ENCODE measurements around the gene CYYR1.

Gene CYYR1

DNA sequence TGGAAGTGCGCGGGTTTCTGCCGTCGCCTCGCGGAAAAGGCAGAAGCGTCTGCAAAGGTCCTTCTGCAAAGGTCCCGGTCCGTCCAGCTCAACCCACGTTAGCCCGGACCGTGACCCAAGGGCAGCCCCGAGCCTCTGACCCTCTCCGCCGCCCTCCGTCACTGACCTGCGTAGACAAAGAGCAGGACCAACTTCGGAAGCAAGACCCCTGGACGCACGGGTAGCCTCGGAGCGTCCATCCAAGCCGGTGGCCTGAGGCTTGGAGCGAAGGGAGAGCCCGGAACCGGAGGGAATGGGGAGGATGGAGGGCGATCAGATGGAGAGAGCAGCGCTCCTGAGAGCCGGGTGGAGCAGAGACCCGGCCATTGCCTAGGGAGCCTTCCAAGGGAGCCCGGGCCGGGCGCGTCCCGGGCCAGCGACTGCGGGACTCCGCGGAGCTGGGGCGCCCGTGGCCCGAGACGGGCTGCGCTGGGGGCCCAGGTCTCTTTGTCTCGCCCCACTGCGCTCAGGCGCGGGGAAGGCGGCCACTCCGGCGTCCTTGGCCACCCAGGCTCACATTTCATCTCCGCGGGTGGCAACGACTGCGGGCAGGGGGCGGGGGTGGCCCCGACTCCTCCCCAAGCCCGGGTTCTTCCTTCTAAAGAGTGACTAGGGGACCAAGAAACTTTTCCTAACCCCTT lies at the start of gene CYYR1:
CYYR1 (minus strand) TSS at position 585 of the 680 bp plus-strand sequence; CDS start at position 239, 346 bp downstream.
- TF ChIP-seq POLR2A (IDR thresholded peaks at IDR 0.05; ENCODE audit: low read length) (no peak), GATA1 (IDR thresholded peaks at IDR 0.05; ENCODE audit: low read depth, low read length) (no peak)
- DNase-seq: no peak

DNA sequence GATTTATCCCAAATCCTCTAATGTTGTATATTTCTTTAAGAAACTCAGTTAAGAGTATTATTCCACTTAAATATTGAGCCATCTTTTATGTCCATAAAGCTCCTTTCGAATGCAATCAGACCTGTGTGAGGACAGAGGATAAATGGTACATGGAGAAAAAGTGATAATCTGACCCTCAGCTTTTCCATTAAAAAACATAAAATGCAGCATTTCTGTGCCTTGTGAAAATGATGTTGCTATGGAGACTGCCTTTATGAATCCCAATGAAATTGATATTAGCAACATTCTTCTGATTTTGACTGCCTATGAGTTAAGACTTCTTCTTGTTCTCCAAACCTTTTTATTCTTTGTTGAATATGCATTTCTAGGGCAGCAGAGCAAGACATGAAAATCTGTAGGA lies 44.1 kb upstream of the CYYR1 start:
- no peak for TF ChIP-seq POLR2A (IDR thresholded peaks at IDR 0.05; ENCODE audit: low read length)
- TF ChIP-seq GATA1 (IDR thresholded peaks at IDR 0.05; ENCODE audit: low read depth, low read length): no peak
- DNase-seq: no peak

DNA sequence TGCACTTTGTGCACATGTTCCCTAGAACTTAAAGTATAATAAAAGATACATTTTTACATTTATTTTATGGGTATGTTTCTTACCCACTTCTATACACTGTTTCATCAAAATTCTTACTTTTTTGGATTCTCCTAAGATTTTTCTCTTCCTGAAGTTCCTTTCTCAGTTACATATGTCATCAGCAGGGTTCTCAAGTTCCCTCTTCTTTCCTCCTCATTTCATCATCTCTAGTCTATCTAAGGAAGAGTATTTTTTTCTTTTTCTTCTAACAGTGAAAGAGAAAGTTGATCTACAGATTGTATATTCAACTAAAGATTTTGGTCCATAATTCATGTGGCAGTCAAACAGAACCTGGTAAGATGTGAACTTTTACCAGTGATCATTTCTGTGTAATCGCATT lies 41.2 kb upstream of the CYYR1 start:
- DNase-seq: no peak
- TF ChIP-seq POLR2A (IDR thresholded peaks at IDR 0.05; ENCODE audit: low read length) (no peak), GATA1 (IDR thresholded peaks at IDR 0.05; ENCODE audit: low read depth, low read length) (no peak)

DNA sequence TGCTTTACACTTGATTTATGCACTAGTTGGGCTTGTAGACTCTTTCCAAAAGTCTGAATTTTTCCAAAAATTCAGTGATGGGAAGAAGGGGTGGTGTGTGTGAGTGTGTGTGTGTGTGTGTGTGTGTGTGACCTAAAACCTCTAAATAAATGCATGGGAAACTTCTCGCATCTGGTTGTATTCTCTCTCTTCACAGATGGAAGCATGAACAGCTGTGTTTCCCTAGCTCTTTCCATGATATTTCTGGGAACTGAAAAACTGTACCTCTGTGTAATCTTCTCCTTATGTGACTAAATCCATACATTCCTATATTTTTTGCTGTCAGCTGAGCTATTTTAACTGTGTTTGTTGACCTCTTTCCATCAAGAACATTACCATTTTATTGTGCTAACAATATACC lies 26.2 kb upstream of the CYYR1 start:
- no peak for DNase-seq
- TF ChIP-seq GATA1 (IDR thresholded peaks at IDR 0.05; ENCODE audit: low read depth, low read length): no peak
- TF ChIP-seq POLR2A (IDR thresholded peaks at IDR 0.05; ENCODE audit: low read length): no peak

DNA sequence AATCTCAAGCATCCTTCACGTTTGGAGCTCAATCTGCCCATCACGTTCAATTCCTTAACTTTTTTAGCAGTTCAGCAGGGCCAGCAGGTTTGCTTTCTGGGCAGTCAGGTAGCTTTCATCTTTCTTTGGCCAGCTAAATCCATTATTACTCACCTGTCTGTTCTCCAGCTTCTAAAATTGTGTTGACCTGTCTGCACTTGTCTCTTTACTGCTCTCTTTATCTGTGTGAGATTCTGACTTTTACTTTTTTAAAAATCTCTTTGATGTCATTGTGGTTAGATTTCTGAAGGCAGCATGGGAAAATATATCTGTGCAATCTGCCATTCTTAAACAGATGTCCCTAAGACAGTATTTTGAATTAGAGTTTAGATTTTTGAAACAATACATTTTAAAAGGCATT lies 24.9 kb upstream of the CYYR1 start:
- no peak for TF ChIP-seq POLR2A (IDR thresholded peaks at IDR 0.05; ENCODE audit: low read length)
- no peak for TF ChIP-seq GATA1 (IDR thresholded peaks at IDR 0.05; ENCODE audit: low read depth, low read length)
- no peak for DNase-seq

DNA sequence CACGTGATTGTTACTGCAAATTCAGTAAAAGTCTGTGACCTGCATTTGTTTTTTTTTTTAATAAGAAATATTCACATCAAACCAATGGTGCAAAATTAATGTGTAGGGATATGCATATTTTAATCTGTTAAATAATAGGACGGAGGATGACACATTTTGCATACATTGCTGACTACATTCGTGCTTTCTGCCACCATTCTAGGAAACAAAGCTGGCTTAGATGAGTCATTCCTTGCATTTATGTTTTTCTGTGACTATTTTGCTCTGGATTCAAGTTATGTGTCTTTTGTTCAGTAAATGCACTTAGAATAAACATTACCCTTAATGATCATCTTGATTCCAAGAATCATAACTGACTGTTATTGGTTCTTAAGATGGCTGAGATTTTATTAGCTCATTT lies 23.9 kb upstream of the CYYR1 start:
- no peak for DNase-seq
- TF ChIP-seq POLR2A (IDR thresholded peaks at IDR 0.05; ENCODE audit: low read length) (no peak), GATA1 (IDR thresholded peaks at IDR 0.05; ENCODE audit: low read depth, low read length) (no peak)

DNA sequence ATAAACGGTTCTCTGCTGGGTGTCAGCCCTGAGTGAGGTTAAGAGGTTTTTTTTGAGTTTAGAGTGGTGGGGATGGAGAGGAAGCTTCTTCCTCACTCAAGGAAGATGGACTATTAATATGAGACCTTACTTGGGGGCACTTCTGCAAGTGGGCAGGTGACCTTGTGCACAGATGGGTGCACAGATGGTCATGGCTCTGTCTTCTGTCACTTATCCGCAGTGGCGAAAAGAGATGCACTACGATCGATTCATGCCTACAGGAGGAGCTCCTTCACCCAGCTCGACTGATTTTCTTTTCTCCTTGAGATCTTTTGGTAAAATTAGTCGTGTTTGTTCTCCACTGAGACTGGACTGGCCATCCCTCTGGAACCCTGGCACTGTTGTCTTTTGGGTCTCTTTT lies 22.9 kb upstream of the CYYR1 start:
- TF ChIP-seq GATA1 (IDR thresholded peaks at IDR 0.05; ENCODE audit: low read depth, low read length) (no peak), POLR2A (IDR thresholded peaks at IDR 0.05; ENCODE audit: low read length) (no peak)
- no peak for DNase-seq

DNA sequence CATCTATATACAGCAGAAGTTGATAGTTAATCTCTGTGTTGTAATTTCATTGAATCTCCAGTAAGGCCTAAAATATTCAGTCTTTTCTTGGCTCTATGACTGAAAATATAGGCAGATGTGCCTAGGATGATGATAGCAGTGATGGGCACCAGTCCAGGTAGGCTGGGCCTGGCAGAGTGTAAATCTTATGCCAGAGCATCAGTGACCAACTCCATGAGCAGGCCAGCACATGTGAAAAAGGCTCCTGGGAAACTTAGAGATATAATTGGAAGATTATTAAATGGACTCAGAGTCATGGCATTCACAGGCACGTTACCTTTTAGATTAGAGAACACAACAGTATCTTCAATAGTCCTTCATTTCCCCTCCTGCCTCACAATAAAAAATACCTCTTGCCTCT lies 20.7 kb upstream of the CYYR1 start:
- no peak for TF ChIP-seq POLR2A (IDR thresholded peaks at IDR 0.05; ENCODE audit: low read length)
- no peak for TF ChIP-seq GATA1 (IDR thresholded peaks at IDR 0.05; ENCODE audit: low read depth, low read length)
- DNase-seq: no peak

DNA sequence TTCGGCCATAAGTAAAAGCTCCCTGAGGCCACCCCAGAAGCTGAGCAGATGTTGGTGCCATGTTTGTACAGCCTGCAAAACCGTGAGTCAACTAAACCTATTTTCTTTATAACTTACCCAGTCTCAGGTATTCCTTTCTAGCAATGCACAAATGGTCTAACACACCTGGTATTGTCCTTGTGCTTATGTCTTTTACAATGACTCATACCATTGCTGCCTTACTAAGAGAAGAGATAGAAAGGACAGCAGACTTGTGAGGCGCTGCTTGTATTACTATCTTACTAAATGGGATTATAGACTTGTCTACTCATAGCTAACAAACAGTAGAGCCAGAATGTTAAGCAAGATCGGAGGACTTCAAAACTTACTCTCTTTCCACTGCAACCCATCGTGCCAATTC lies 18.5 kb upstream of the CYYR1 start:
- TF ChIP-seq GATA1 (IDR thresholded peaks at IDR 0.05; ENCODE audit: low read depth, low read length) (no peak), POLR2A (IDR thresholded peaks at IDR 0.05; ENCODE audit: low read length) (no peak)
- no peak for DNase-seq

DNA sequence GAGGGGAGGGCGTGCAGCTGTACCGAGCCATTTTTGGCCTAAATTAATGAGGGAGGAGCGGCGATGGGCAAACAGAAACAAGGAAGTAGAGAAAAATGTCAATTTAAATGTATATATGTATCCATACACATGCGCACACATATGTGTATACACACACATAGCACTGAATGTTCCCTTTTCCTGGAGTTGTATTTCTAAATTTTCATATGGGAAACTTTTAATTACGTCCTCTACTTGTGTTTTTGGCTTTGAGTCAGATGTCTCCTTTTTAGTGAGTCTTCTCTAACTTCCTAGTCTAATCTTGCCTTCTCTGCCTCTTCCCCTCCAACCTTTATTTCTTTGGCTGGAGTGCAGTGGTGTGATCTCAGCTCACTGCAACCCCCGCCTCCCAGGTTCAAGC lies 15.4 kb upstream of the CYYR1 start:
- TF ChIP-seq GATA1 (IDR thresholded peaks at IDR 0.05; ENCODE audit: low read depth, low read length) (no peak), POLR2A (IDR thresholded peaks at IDR 0.05; ENCODE audit: low read length) (no peak)

DNA sequence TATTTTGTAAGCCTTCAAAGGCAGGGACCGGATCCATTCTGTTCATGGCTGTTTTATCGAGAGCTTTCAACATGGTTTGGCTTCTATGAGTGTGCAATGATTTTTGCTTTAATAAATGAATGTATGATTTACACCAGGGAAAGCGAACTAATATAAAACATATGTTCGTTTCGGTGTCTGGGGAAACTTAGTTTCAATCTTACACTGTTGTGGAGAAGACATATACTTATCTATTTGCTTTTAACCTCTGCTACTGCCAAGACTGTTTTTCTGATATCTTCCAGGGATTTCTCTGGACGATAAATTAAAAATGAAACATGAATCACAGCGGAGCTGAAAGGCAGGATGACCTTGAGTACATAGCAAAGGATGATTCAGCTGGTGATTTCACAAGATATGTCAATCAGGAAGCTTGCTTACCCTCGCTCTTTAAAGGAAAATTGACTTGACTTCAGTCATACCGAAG lies 14.7 kb upstream of the CYYR1 start:
- no peak for DNase-seq
- TF ChIP-seq POLR2A (IDR thresholded peaks at IDR 0.05; ENCODE audit: low read length) (no peak), GATA1 (IDR thresholded peaks at IDR 0.05; ENCODE audit: low read depth, low read length) (no peak)

More for the DNA sequence above, 15.4 kb upstream of the CYYR1 start:
- no peak for DNase-seq

DNA sequence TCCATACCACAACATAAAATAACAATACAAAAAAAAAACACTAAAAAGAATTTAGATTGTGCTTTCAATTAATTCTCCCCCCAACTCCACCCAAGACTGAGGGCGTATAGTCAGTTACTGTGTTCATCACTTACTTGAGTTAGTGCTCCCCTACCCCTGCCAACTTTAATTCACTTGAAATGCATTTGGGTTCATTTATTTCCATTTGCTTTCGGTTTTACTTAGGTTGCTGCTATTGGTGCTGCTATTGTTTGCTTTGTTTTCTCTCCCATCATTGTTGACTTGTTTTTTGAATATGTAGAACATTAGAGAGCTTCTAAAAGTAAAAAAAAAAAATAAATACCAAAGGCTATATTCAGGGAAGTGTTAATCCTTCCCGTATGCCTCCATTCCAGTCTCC lies 10.7 kb upstream of the CYYR1 start:
- DNase-seq: no peak
- TF ChIP-seq POLR2A (IDR thresholded peaks at IDR 0.05; ENCODE audit: low read length): no peak
- TF ChIP-seq GATA1 (IDR thresholded peaks at IDR 0.05; ENCODE audit: low read depth, low read length): no peak

DNA sequence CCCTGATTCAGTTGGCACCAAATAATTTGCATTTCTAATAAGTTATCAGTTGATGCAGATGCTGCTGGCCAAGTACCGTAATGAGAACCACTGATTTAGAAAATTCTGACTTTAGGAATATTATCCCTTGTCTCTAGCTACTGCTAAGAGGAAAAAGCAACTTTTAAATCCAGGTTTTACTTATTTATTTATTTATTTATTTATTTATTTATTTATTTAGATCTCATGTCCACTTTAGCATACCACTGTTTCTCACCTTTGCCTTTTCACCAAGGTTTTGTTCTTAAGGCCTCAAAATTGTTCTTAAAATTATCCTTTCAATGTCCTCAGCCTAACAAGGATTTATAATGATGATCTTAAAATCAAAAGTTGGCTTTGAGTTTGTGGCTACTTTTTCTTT lies 8.7 kb upstream of the CYYR1 start:
- no peak for DNase-seq
- TF ChIP-seq POLR2A (IDR thresholded peaks at IDR 0.05; ENCODE audit: low read length) (no peak), GATA1 (IDR thresholded peaks at IDR 0.05; ENCODE audit: low read depth, low read length) (no peak)

DNA sequence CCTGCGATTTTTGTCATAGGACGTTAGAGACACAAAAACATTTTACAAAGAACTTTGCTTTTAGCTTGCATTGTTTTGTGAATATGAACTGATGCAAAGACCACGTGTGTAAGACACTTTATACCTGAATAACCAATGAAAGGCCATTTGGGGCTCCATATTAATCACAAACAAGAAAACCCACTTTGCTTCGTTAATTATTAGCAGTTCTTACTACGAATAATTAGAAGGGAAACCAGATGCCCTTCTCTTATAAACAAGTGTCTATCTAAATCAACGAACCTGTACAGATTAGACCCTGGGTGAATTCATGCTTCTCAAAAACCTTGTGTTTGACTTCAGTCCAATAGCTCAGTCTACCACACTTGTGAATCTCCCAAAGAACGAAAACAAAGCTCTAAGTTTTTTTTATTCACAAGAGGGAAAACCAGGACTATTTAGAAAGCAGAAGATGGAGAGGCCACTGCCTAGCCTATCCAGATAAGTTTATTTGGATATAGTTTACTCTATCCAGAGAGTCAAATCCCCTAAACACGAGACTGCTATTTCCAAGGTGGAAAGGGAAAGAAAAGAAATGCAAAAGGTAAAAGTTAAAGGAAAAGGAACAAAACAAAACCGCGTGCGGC lies 897 bp downstream of the CYYR1 start:
- TF ChIP-seq GATA1 (IDR thresholded peaks at IDR 0.05; ENCODE audit: low read depth, low read length): no peak
- TF ChIP-seq POLR2A (IDR thresholded peaks at IDR 0.05; ENCODE audit: low read length): no peak
- no peak for DNase-seq

DNA sequence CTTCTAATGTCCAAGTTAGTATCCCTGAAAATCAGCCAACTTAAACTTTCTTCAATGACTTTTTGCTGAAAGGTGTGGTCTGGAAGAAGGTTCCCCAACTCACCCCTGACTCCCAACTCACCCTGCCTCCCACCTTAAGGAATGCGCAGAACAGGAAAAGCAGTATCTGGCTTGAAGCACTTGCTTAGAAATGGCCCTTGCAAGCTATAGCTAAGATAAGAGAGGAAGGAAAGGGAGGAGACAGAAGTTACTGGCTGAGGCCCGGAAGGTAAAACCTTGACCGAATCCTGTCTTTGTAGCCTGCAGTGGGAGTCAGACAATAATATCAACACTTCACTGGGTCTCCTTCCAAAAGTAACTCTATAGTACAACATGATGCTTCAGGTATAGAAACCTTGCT lies 2.9 kb downstream of the CYYR1 start:
- TF ChIP-seq GATA1 (IDR thresholded peaks at IDR 0.05; ENCODE audit: low read depth, low read length) (no peak), POLR2A (IDR thresholded peaks at IDR 0.05; ENCODE audit: low read length) (no peak)

More for the DNA sequence above, 2.9 kb downstream of the CYYR1 start:
- no peak for DNase-seq

Data from erythroblast (primary cell).